Measurements from ENCODE around the gene CAP2. TPM values are rescaled to one million over a fixed set of nuclear protein-coding genes. Genes with fewer than 3 reads are reported as not detected.
A peak's percentile ranks its signal among the peaks of the same experiment; 100 is the strongest.
"Not testable (repeated sequence)": the region's sequence is repeated elsewhere in the genome, so short reads cannot be mapped to it uniquely, and the experiment has no call there.

CAP2 gene
- total RNA-seq, 1 experiment from 2014 or later = 8.2 TPM

- no peak for DNase-seq (ENCODE audit: low read depth)
These were observed 2.9 kb downstream of the CAP2 start for GRCh38 chr6:17396256-17396655.

- no peak for DNase-seq (ENCODE audit: low read depth)
These were observed 4.4 kb downstream of the CAP2 start for GRCh38 chr6:17397764-17398194.

- not testable (repeated sequence) for DNase-seq (ENCODE audit: low read depth)
These were observed 12.0 kb downstream of the CAP2 start for GRCh38 chr6:17405181-17405943.

GRCh38 chr6:17405944-17406245 lies 12.5 kb downstream of the CAP2 start:
- no peak for DNase-seq (ENCODE audit: low read depth)

GRCh38 chr6:17408081-17408480 lies 14.7 kb downstream of the CAP2 start:
- DNase-seq (ENCODE audit: low read depth) = no peak

GRCh38 chr6:17410281-17410680 lies 16.9 kb downstream of the CAP2 start:
- no peak for DNase-seq (ENCODE audit: low read depth)

GRCh38 chr6:17413313-17413750 lies 19.9 kb downstream of the CAP2 start:
- DNase-seq (ENCODE audit: low read depth) = peak; percentile 75

GRCh38 chr6:17414395-17414794 lies 21.0 kb downstream of the CAP2 start:
- not testable (repeated sequence) for DNase-seq (ENCODE audit: low read depth)

GRCh38 chr6:17415321-17415720 lies 21.9 kb downstream of the CAP2 start:
- no peak for DNase-seq (ENCODE audit: low read depth)

- DNase-seq (ENCODE audit: low read depth) = no peak
These were observed 23.4 kb downstream of the CAP2 start for GRCh38 chr6:17416806-17417205.

- peak; percentile 95 for DNase-seq (ENCODE audit: low read depth)
These were observed 24.4 kb downstream of the CAP2 start for GRCh38 chr6:17417817-17418216.

GRCh38 chr6:17418281-17419188 lies 25.1 kb downstream of the CAP2 start:
- peak; percentile 64 for DNase-seq (ENCODE audit: low read depth)

GRCh38 chr6:17419189-17419575 lies 25.8 kb downstream of the CAP2 start:
- no peak for DNase-seq (ENCODE audit: low read depth)

- DNase-seq (ENCODE audit: low read depth) = no peak
These were observed 27.0 kb downstream of the CAP2 start for GRCh38 chr6:17420368-17420767.

- no peak for DNase-seq (ENCODE audit: low read depth)
These were observed 28.0 kb downstream of the CAP2 start for GRCh38 chr6:17421406-17421805.

- no peak for DNase-seq (ENCODE audit: low read depth)
These were observed 29.6 kb downstream of the CAP2 start for GRCh38 chr6:17423026-17423425.

- DNase-seq (ENCODE audit: low read depth) = no peak
These were observed 33.7 kb downstream of the CAP2 start for GRCh38 chr6:17427062-17427461.

GRCh38 chr6:17427617-17428016 lies 34.2 kb downstream of the CAP2 start:
- DNase-seq (ENCODE audit: low read depth) = no peak

- not testable (repeated sequence) for DNase-seq (ENCODE audit: low read depth)
These were observed 35.3 kb downstream of the CAP2 start for GRCh38 chr6:17428595-17429120.

- DNase-seq (ENCODE audit: low read depth) = no peak
These were observed 36.1 kb downstream of the CAP2 start for GRCh38 chr6:17429383-17430061.

- DNase-seq (ENCODE audit: low read depth) = peak; percentile 75
These were observed 38.2 kb downstream of the CAP2 start for GRCh38 chr6:17431581-17431980.

GRCh38 chr6:17432356-17432755 lies 39.0 kb downstream of the CAP2 start:
- DNase-seq (ENCODE audit: low read depth) = no peak

Measured in HT1080 (cell line).